ENCODE data around the gene CD4. TPM values are rescaled to one million over a fixed set of nuclear protein-coding genes. Genes with fewer than 3 reads are reported as not detected.
"Not testable (repeated sequence)": the region's sequence is repeated elsewhere in the genome, so short reads cannot be mapped to it uniquely, and the experiment has no call there.

CD4 gene
- not detected in 2 replicates for total RNA-seq
- polyA plus RNA-seq (2012): 0.95 TPM

DNA sequence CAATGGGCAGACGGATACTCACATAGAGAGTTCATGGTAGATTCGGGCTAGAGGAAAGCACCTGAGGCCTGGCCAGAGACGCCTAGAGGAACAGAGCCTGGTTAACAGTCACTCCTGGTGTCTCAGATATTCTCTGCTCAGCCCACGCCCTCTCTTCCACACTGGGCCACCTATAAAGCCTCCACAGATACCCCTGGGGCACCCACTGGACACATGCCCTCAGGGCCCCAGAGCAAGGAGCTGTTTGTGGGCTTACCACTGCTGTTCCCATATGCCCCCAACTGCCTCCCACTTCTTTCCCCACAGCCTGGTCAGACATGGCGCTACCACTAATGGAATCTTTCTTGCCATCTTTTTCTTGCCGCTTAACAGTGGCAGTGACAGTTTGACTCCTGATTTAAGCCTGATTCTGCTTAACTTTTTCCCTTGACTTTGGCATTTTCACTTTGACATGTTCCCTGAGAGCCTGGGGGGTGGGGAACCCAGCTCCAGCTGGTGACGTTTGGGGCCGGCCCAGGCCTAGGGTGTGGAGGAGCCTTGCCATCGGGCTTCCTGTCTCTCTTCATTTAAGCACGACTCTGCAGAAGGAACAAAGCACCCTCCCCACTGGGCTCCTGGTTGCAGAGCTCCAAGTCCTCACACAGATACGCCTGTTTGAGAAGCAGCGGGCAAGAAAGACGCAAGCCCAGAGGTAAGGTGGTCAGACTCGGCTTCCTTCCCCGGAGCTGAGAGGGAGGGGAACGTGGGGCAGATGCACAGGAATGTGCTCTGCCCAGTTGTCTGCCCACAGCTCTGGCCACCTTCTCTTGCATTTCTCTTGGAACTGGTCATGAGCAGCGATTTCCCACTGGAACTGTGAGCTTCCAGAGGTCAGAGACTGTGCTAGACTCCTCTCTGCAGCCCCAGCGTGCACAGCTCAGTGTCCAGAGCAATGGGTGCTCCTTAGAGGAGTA lies at the start of gene CD4:
CD4 (plus strand) TSS at position 557 of the 953 bp plus-strand sequence. CDS start 10,611 bp downstream, outside the sequence.
- peak; percentile 5 for DNase-seq (ENCODE audit: low read depth)

DNA sequence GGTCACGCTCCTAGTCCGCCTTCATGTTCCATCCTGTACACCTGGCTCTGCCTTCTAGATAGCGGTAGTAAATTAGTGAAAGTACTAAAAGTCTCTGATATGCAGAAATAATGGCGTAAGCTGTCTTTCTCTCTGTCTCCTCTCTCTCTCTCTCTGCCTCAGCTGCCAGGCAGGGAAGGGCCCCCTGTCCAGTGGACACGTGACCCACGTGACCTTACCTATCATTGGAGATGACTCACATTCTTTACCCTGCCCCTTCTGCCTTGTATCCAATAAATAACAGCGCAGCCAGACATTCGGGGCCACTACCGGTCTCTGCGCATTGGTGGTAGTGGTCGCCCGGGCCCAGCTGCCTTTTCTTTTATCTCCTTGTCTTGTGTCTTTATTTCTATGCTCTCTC lies 47.2 kb upstream of the CD4 start:
- not testable (repeated sequence) for DNase-seq (ENCODE audit: low read depth)

DNA sequence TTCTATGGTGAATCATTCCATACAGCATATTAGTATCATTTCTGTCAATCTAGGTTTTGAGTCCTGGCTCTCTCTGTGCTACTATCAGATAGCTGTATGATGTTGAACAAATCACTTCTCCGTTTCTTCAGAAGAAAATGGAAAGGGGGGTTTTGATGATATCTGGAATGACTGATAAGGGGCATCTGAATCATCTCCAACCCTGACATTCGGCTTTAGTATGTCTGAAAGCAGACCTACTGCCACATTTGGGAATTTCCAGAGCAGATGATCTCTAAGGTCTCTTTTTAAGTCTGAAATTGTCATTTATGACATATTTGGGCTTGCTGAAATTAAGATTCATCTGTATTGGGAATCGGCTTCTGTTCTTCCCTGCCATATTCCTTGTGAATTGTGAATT lies 46.5 kb upstream of the CD4 start:
- DNase-seq (ENCODE audit: low read depth): no peak

DNA sequence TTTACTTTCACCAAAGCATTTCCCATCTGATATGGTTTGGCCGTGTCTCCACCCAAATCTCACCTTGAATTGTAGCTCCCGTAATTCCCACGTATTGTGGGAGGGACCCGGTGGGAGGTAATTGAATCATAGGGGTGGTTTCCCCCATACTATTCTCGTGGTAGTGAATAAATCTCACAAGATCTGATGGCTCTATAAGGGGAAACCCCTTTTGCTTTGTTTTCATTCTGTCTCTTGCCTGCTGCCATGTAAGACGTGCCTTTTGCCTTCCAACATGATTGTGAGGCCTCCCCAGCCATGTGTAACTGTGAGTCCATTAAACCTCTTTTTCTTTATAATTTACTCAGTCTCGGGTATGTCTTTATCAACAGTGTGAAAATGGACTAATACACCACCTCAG lies 46.0 kb upstream of the CD4 start:
- DNase-seq (ENCODE audit: low read depth): not testable (repeated sequence)

DNA sequence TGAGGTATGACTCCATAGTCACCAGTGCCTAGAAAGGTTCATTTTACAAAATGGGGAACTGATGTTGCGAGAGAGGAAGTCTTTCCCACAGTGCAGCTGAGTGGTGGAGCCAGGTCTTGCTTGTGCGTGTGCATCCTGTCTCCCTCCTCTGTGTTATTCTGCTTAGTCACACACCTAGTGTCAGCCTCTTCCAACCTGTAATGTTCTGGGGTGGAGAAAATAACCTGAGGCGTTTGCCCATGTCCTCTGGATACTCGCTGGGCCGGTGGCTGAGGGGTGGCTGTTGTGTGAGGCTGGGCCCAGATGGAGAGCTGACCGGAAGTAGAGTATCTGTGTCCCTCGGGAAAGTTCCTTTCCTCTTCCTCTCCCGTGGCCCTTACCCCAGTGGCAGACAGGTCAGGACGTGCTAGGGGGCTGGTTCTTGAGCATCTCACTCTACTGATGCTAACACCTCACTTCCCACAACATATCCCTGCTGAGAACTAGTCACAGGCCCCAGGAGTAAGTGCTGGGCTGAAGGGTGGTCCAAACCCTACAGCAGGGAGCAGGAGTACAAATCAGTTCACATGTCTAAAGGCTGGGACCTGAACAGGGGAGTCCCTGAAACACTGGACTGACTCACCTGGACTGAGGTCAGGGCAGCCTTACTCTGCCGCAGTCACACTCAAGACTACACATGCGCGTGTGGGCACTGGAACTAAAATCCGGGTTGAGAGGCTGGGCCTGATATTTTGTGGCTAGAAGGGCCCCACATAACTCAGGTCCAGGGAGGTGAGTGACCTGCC lies 43.4 kb upstream of the CD4 start:
- DNase-seq (ENCODE audit: low read depth): no peak

DNA sequence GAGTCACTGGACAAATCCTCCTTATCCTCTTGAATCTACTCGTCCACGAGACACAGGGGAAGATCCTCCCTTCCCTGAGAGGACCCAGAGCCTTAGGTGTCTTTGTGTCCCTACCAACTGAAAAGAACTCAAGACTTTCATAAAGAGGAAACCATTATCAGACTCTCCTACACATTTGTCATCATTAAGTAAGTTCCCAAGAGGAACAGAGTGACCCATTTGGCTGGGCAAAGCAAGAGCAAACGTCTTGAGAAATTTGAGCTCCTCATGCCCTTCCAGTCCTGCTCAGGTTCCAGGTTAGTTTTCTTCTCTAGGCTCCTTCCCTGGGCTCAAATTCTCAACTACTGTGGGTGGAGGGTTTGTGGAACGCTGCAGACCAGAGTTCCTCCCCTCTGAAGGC lies 42.1 kb upstream of the CD4 start:
- no peak for DNase-seq (ENCODE audit: low read depth)

DNA sequence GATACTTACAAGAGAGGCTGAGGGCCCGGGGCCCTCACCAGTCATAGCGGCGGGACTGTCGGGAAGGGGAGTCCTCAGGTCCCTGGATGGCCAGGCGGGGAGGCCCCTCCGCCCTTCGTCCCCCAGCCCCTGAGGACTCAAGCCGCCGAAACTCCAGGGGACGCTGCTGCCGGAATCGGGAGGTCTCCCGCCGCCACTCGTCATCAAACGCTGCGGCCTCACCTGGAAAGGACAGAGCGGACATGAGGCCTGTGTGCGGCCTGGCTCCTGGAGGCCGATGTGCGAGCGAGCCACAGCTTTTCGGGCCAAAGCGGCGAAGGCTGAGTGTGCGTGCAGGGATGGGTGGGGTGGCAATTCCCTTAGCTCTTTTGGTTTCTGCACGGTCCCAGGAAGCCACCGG lies 40.6 kb upstream of the CD4 start:
- no peak for DNase-seq (ENCODE audit: low read depth)

DNA sequence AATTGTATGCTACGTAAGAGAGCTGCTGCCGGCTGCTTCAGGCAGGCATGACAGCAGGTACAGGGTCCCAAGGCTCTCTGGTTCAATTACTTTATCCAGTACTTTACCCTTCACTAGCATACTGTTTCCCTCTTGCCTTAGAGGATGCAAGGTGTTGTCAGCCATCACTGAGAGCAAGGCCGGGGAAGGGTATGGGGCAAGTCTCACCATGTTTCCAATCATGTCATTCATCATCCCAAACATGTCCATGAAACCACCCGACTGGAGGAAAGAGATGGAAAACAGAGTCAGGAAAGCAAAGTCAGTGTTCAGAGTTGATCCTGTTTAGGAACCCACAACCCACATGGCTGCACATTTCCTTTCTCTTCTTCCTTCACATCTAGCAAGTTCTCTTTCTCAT lies 38.8 kb upstream of the CD4 start:
- DNase-seq (ENCODE audit: low read depth): no peak

DNA sequence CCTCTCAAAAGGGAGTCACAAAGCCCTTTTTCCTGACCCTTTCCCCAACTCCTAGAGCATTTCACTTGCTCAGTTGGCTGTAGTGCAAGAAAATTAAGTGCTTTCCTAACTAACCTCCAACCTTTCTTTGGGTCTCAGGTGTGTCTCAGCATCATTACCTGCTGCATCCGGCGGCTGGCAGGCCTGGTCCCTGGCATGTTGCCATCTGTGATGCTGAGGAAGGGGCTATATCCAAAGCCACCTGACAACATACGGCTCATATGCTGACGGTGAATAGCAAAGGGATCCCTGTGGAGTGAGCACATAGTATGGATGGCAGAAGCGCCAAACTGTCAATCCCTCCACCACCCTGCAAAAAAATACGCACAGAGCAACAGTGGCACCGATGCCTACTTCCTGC lies 37.6 kb upstream of the CD4 start:
- DNase-seq (ENCODE audit: low read depth): no peak

DNA sequence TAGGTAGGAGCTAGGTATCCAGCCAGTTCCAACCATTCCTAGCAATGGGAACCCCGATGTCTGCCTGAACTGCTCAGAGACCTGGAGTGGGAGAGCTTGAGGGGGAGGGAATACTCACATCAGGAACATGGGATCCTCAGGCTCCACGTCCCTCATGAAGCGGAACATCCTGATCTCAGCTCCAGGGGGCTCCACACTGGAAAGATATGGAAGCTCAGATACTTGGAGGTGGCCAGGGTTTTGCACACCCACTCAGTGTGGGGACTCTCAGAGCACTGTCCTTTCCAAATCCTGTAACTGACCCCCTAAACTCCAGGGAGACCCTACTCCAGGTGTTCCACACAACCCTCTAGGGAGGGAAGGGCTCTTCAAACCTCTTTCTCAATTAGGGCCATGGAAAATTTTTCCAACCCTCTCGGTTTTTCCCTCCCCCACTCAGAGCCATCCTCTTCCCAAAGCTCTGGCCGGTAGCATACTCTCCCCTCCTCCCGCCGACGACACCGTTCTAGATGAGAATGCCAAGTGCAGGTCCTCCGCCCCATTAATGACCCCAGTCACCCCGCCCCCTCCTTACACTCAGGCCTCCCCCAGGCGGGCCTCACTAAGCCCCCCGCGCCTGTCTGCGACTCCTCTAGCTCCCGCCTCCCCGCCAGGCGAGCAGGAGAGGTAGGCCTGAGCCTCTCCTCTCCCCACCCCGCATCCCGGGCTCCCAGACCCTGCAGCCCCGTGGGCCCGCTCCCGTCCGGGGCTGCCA lies 37.0 kb upstream of the CD4 start:
- DNase-seq (ENCODE audit: low read depth): peak; percentile 70

DNA sequence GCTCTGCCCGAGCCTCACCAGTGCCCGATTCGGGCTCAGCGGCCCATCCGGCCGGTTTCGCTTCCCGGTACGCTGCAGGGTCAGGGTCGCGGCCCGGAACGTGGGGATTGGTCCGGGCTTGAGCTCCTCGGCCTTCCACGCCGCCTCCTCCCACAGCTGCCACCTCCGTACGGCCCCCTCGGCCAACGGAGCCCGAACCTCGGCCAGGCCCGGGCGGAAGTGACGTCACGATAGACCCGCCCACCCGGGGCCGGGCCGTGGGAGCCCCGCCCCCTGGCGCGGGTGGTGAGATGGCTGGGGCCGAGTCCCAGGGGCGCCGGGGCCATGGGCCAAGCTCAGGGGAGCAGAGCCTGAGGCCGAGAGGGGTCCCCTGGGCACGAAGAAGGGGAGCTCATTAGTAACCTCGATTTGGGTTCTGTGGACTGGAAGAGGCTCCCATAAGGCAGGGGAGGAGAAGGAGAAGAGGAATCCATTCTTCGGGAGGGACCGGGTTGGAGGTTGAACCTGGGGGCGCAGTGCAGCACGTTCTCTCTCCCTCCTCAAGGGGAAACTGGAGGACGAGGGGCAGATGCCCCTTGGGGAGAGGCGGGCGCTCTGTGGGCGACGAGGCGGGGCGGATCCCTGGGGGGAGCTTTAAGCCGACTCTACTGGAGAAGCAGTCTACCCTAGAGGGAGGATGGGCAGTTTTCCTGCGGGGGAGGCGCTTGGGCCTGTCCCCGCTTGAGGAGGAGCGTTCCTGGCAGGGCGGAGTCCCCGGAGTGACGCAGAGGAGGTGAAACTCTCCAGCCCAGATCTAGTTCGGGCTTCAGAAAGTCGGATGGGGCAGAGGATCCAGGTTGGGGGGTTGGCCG lies 36.2 kb upstream of the CD4 start, which contains the start of gene MLF2:
MLF2 (minus strand) TSS at position 221 of the 851 bp plus-strand sequence. CDS start 807 bp downstream, outside the sequence.
- DNase-seq (ENCODE audit: low read depth): peak; percentile 99

DNA sequence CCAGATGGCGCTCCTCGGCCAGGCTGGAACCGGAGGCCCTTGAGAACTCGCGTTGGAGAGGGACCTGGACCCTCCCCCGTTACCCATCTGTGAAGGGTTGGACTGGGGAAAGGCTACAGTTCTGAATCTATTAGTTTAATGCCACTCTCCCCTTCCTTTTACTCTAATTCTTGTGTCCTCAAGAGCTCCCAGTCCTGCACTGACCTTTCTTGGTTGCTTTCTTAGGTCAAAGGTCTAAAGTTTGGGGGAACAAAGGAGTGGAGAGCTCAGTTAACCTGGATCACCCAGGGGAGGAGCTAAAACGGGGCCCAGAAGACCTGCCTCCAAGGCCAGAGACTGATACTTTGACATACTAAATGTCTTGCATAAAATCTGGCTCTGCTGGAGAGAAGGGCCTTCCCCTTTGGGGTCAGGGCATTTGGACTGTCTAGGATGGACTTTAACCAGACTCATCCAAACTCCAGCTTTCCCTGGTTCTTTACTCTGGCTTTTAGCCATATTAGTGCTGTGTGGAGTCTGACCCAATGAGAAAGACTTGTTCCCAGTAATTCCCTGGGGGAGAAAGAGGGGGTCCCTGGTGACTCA lies 35.5 kb upstream of the CD4 start:
- no peak for DNase-seq (ENCODE audit: low read depth)

DNA sequence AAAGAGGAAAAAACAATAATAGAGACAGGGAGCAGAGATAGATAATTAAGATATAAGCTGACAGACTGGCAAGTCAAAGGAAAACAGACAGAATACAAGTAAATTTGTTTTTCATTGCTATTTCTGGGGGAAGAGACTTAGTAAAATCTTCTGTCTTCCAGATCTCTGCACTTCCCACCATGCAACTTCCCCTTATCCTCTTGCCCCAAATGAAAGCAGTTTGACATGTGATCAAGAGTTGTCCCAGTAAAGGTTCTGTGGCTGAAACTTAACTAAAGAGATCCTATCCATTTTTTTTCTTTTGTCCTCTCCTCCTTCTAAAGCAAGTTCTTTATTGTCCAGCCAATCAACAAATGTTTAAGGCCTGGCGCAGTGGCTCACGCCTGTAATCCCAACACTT lies 34.9 kb upstream of the CD4 start:
- DNase-seq (ENCODE audit: low read depth): no peak

DNA sequence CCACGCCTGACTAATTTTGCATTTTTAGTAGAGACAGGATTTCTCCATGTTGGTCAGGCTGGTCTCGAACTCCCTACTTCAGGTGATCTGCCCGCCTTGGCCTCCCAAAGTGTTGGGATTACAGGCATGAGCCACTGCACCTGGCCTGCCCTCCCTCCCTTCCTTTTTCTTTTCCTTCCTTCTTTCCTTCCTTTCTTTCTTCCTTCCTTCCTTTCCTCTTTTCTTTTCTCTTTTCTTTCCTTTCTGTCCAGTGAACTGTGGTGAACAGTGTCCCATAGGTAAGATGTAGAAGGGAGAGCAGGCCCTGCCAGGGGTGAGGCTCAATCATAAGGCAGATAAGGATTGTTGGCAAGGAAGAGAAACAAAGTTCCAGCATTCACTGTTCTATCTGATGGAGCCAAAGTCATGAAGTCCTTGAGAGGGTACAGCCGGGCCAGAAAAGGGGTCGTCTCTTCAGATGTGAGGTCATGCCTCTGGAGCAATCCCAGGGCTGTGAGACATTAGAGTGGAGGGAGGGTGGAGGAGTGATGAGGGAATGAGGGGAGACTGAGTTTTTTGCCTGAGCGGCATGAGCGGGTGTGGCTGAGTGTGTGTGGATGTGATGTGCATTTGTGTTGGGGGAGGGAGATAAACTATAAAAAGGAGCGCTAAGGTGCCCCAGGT lies 32.2 kb upstream of the CD4 start:
- DNase-seq (ENCODE audit: low read depth): no peak

DNA sequence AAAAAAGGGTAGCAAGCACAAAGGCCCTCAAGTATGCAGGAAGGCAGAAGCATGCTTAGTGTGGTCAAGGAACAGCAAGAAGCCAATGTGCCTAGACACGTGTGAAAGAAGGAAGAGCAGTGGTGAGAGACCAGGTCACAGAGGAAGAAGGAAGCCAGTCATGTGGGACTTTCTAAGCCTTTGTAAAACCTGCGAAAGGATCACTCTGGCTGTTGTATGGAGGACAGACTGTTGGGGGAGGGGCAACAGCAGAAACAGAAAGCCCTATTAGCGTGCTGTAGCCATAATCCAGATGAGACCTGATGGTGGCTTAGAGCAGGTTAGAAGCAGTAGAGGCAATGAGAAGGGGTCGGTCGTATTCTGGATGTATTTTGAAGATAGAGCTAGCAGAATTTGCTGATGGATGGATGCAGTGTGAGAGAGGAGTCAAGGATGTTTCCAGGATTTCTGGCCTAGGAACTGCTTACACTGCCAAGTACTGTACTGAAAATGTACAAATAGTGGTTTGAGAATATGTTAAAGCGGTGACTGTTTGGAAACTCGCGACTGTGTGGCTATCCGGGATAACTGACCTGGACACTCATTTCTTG lies 30.7 kb upstream of the CD4 start:
- DNase-seq (ENCODE audit: low read depth): no peak

DNA sequence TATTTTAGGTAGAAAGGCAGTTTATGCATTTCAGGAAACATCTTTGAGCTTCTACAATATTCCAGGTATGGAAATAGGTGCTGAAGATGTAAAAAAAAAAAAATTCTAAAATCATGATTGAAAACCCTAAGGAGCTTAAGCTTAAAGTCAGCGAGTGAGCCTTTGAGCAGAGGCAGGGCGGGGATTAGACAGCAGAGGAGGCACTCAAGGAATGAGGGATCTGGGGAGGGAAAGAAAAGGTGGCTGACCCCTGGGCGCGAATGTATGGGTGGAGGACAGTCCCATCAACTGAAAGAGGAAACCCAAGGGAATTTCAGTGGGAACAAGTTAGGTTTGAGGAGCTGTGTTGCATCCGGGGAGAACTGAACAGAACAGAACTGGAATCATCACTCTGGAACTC lies 29.6 kb upstream of the CD4 start:
- no peak for DNase-seq (ENCODE audit: low read depth)

DNA sequence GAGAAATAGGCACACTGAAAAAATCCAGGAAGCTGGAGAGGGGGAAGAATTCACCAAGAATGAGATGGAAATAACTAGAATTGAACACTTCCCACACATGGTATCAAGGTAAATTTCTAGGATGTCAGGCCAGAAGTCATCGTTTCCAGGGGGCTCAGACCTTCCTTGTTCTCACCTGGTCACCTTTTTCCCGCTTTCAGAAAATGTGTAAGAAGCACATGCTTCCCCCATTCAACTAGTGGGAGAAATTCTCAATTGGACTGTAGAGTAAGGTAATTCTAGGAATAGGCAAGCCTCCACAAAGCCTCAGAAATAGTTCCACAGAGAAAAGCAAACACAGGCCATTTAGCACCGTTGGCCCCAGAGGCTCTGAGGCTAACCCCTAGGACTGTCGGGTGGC lies 25.9 kb upstream of the CD4 start:
- DNase-seq (ENCODE audit: low read depth): no peak

DNA sequence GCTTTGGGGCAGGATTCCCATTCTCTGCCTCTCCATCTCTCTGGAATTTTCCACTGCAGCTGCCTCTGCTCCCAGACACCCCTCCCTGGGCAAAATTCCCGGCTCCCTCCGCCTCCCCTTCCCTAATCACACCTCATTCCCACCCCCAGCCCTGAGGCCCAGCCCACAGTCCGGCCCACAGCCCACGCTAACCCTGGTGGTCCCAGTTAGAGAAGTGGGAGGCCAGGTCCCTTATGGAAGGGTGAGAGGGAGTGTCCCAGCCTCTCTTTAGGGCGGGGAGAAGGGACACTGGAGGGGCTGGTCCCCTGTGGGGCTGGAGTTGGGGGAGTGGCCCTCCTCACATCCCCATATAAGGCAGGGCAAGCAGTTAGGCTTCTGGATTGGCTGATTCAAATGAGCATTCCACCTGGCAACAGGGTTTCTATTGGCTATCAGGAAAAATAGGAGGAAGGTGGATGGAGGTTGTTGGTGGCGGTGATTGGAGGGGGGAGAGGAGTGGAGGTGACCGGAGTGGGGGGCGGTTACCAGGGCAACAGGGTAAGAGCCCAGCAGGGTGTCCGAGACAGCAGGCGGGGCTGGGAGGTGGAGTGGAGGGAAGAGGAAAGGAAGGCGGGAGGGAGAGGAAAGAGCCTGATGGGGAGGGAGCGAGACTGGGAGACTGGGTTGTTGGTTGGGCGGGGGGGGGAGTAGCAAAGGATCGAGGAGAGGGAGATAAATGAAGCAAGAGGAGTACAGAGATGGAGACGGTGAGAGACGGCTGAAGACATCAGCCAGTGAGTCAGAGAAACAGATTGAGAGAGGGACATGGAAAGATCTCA lies 25.1 kb upstream of the CD4 start:
- DNase-seq (ENCODE audit: low read depth): peak; percentile 99

Data from myocyte (in vitro differentiated cells).